Neural cell (in vitro differentiated cells): ENCODE results near the gene VPS33B. TPM values are rescaled to one million over a fixed set of nuclear protein-coding genes. Genes with fewer than 3 reads are reported as not detected.

Experiments used
- H2AFZ ChIP-seq: fragments of 200-600, 300-800 bp; sonication (generic), shearing (Covaris generic); 2 replicates; pipeline ENCODE4 v1.6.0; 2014; ENCODE audit warnings: low read depth, mild to moderate bottlenecking, antibody characterized with exemption, low read length, moderate library complexity
- H3F3A ChIP-seq: fragments of 200-600 bp; shearing (Covaris generic); 2 replicates; pipeline ENCODE4 v1.6.1; 2016; ENCODE audit warnings: mild to moderate bottlenecking, moderate library complexity, mixed read lengths, antibody characterized with exemption, low read length; ENCODE audit not compliant: insufficient read depth, poor library complexity, severe bottlenecking
- H3K27ac ChIP-seq: fragments of 200-600, 300-800 bp; sonication (generic), shearing (Covaris generic); 2 replicates; pipeline ENCODE4 v1.5.1; 2014; ENCODE audit warnings: mild to moderate bottlenecking, low read length, moderate library complexity
- H3K27me3 ChIP-seq: fragments of 300-800, 200-600 bp; sonication (generic), shearing (Covaris generic); 2 replicates; pipeline ENCODE4 v1.6.0; 2014; ENCODE audit warnings: mild to moderate bottlenecking, low read depth, low read length, moderate library complexity; ENCODE audit not compliant: insufficient read depth
- H3K36me3 ChIP-seq: fragments of 300-800, 200-600 bp; sonication (generic), shearing (Covaris generic); 2 replicates; pipeline ENCODE4 v1.5.1; 2014; ENCODE audit warnings: mild to moderate bottlenecking, antibody characterized with exemption, low read length, moderate library complexity; ENCODE audit not compliant: insufficient read depth
- H3K4me2 ChIP-seq: fragments of 300-800, 200-600 bp; sonication (generic), shearing (Covaris generic); 2 replicates; pipeline ENCODE4 v1.6.0; 2014; ENCODE audit warnings: mild to moderate bottlenecking, low read length
- H3K4me3 ChIP-seq: fragments of 300-800, 200-600 bp; sonication (generic), shearing (Covaris generic); 2 replicates; pipeline ENCODE4 v1.5.1; 2014; ENCODE audit warnings: mild to moderate bottlenecking, low read length, moderate library complexity
- H3K79me2 ChIP-seq: fragments of 200-600 bp; shearing (Covaris generic); replicated peaks from 2 replicates; pipeline ENCODE4 v1.6.0; 2014; ENCODE audit warnings: mild to moderate bottlenecking, low read length, moderate library complexity; ENCODE audit not compliant: insufficient read depth
- H3K9ac ChIP-seq: fragments of 300-800, 200-600 bp; sonication (generic), shearing (Covaris generic); 2 replicates; pipeline ENCODE4 v1.6.1; 2016; ENCODE audit warnings: mild to moderate bottlenecking, low read length, mixed read lengths
- H3K9me2 ChIP-seq: fragments of 200-600 bp; shearing (Covaris generic); 2 replicates; pipeline ENCODE4 v1.6.1; 2016; ENCODE audit warnings: mild to moderate bottlenecking, low read length, mixed read lengths; ENCODE audit not compliant: insufficient read depth
- H3K9me3 ChIP-seq: fragments of 200-600, 300-800 bp; sonication (generic), shearing (Covaris generic); 2 replicates; pipeline ENCODE4 v1.6.1; 2016; ENCODE audit warnings: mild to moderate bottlenecking, mixed run types, low read length, moderate library complexity, mixed read lengths
- H4K20me1 ChIP-seq: fragments of 200-600 bp; shearing (Covaris generic); 2 replicates; pipeline ENCODE4 v1.6.1; 2016; ENCODE audit warnings: mild to moderate bottlenecking, mixed run types; ENCODE audit not compliant: insufficient read depth
- EP300 ChIP-seq: fragments of 450-650 bp; conservative IDR thresholded peaks from 2 replicates; pipeline ENCODE4 v1.6.1; 2014; ENCODE audit warnings: antibody characterized with exemption, mild to moderate bottlenecking, moderate library complexity; ENCODE audit not compliant: poor library complexity, severe bottlenecking
- EZH2 ChIP-seq: fragments of 200-600, 300-800 bp; shearing (Covaris generic), sonication (generic); IDR thresholded peaks from 2 replicates; pipeline ENCODE4 v1.6.1; 2014; ENCODE audit warnings: antibody characterized with exemption, low read length, borderline replicate concordance, mild to moderate bottlenecking; ENCODE audit not compliant: insufficient read depth, poor library complexity, severe bottlenecking
- MXI1 ChIP-seq: fragments of 450-650 bp; conservative IDR thresholded peaks from 2 replicates; pipeline ENCODE4 v1.6.1; 2014; ENCODE audit warnings: antibody characterized with exemption, mild to moderate bottlenecking; ENCODE audit not compliant: poor library complexity, severe bottlenecking
- POLR2AphosphoS5 ChIP-seq: IDR thresholded peaks from 2 replicates; pipeline ENCODE4 v1.6.1; 2012
- RAD21 ChIP-seq: fragments of 450-650 bp; conservative IDR thresholded peaks from 2 replicates; pipeline ENCODE4 v1.6.1; 2014; ENCODE audit warnings: antibody characterized with exemption, mild to moderate bottlenecking, moderate library complexity
- SMC3 ChIP-seq: fragments of 450-650 bp; conservative IDR thresholded peaks from 2 replicates; pipeline ENCODE4 v1.6.1; 2014; ENCODE audit warnings: antibody characterized with exemption, mild to moderate bottlenecking, moderate library complexity; ENCODE audit not compliant: poor library complexity
- TAF1 ChIP-seq: IDR thresholded peaks from 2 replicates; pipeline ENCODE4 v1.6.1; 2012; ENCODE audit warnings: low read depth
- polyA plus RNA-seq: library from polyadenylated mRNA; depleted of rRNA; stranded (reverse); fragments of >200 nt; gene quantifications from 2 replicates; pipeline ENCODE4 v1.2.3, GENCODE V29; 2014
- TF ChIP-seq, protein P1 (sequence below): fragments of 450-650 bp; IDR thresholded peaks from 2 replicates; pipeline ENCODE4 v1.5.1; 2014; ENCODE audit warnings: antibody characterized with exemption, mild to moderate bottlenecking, moderate library complexity; ENCODE audit not compliant: poor library complexity, severe bottlenecking
- TF ChIP-seq, protein P2 (sequence below): IDR thresholded peaks from 2 replicates; pipeline ENCODE4 v1.6.1; 2012; ENCODE audit warnings: borderline replicate concordance

VPS33B gene
- polyA plus RNA-seq, 1 donor from 2014 or later: 54.9 TPM

DNA sequence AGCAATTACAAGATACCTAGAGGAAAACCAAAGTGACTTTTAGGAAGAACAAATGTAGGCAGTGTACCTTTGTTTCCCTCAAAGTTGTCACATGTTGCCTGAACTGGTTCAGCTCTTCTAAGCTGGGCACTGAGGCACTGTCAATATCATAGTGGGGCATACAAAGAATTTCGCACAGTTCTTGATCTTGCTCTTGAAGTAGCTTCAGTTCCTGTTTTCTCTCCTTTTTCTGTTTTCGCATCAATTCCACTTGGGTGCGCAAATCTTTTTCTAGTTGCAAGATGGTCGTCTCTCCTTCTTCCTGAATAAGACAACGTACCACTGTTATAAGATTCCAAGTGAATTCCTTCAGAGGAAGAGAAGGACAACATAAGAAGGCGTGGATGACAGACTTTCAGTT, 40.7 kb downstream of the VPS33B start:
- H3K9me3 ChIP-seq: no peaks in the 10 kb centered on the region
- H3K27ac ChIP-seq: no peak overlapping the region
- H3K9ac ChIP-seq: no peak overlapping the region
- no peaks in the 10 kb centered on the region for H3K27me3 ChIP-seq
- H3K79me2 ChIP-seq: peaks cover 16% of the 10 kb centered on the region
- no peaks in the 10 kb centered on the region for H3K9me2 ChIP-seq
- H3K4me2 ChIP-seq: no peak overlapping the region
- TF ChIP-seq EP300: no peak
- no peak overlapping the region for H2AFZ ChIP-seq
- no peak overlapping the region for H3K4me3 ChIP-seq
- H3F3A ChIP-seq: no peaks in the 10 kb centered on the region
- no peaks in the 10 kb centered on the region for H3K36me3 ChIP-seq
- H4K20me1 ChIP-seq: no peaks in the 10 kb centered on the region

DNA sequence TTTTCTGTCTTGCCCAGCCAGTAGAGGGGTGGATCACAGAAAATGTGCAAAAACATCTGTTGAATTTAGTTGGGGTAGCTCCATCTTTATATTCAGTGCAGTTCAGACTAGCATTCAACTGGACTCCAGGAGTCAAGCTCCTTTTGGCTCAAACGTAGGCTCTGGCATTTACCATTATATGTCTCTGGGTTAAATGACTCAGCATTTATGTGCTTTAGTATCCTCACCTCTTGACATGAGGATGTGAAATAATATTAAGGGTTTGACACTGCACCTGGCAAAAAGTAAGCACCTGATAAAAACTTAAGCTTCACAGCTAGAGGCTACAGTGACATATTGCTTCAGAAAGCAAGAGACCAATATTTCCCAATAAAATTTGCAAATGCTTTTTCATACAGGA, 42.8 kb downstream of the VPS33B start:
- Histone ChIP-seq H3F3A (no peaks in the 10 kb centered on the region), H3K79me2 (peaks cover under 1% of the 10 kb centered on the region), H4K20me1 (no peaks in the 10 kb centered on the region), H3K27me3 (no peaks in the 10 kb centered on the region), H2AFZ (no peak overlapping the region), H3K4me2 (no peak overlapping the region), H3K9me3 (no peaks in the 10 kb centered on the region), H3K27ac (no peak overlapping the region), H3K4me3 (no peak overlapping the region), H3K9me2 (no peaks in the 10 kb centered on the region), H3K36me3 (no peaks in the 10 kb centered on the region), H3K9ac (no peak overlapping the region)
- TF ChIP-seq EP300 (no peak), RAD21 (no peak), EZH2 (no peak), POLR2AphosphoS5 (no peak), SMC3 (no peak), MXI1 (no peak), TAF1 (no peak)
- TF ChIP-seq, protein P1, sequence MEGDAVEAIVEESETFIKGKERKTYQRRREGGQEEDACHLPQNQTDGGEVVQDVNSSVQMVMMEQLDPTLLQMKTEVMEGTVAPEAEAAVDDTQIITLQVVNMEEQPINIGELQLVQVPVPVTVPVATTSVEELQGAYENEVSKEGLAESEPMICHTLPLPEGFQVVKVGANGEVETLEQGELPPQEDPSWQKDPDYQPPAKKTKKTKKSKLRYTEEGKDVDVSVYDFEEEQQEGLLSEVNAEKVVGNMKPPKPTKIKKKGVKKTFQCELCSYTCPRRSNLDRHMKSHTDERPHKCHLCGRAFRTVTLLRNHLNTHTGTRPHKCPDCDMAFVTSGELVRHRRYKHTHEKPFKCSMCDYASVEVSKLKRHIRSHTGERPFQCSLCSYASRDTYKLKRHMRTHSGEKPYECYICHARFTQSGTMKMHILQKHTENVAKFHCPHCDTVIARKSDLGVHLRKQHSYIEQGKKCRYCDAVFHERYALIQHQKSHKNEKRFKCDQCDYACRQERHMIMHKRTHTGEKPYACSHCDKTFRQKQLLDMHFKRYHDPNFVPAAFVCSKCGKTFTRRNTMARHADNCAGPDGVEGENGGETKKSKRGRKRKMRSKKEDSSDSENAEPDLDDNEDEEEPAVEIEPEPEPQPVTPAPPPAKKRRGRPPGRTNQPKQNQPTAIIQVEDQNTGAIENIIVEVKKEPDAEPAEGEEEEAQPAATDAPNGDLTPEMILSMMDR: no peak
- TF ChIP-seq, protein P2, sequence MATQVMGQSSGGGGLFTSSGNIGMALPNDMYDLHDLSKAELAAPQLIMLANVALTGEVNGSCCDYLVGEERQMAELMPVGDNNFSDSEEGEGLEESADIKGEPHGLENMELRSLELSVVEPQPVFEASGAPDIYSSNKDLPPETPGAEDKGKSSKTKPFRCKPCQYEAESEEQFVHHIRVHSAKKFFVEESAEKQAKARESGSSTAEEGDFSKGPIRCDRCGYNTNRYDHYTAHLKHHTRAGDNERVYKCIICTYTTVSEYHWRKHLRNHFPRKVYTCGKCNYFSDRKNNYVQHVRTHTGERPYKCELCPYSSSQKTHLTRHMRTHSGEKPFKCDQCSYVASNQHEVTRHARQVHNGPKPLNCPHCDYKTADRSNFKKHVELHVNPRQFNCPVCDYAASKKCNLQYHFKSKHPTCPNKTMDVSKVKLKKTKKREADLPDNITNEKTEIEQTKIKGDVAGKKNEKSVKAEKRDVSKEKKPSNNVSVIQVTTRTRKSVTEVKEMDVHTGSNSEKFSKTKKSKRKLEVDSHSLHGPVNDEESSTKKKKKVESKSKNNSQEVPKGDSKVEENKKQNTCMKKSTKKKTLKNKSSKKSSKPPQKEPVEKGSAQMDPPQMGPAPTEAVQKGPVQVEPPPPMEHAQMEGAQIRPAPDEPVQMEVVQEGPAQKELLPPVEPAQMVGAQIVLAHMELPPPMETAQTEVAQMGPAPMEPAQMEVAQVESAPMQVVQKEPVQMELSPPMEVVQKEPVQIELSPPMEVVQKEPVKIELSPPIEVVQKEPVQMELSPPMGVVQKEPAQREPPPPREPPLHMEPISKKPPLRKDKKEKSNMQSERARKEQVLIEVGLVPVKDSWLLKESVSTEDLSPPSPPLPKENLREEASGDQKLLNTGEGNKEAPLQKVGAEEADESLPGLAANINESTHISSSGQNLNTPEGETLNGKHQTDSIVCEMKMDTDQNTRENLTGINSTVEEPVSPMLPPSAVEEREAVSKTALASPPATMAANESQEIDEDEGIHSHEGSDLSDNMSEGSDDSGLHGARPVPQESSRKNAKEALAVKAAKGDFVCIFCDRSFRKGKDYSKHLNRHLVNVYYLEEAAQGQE: no peak

DNA sequence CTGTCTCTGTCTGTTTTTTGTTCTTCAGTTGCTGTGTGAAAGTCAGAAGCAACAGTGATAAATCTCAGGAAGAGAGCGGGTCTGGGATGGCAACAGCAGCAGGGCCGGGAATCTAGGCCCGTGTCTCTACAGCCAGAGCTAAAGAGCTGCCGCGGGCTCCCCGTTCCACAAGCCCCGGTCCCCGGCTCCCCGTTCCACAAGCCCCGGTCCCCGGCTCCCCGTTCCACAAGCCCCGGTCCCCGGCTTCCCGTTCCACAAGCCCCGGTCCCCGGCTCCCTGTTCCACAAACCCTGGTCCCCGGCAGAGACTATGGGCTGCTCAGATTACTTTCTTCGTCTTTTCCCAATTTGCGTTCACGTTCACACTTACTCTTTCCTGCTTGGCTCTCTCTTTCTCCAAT, 48.2 kb downstream of the VPS33B start:
- no peak overlapping the region for H3K9ac ChIP-seq
- no peaks in the 10 kb centered on the region for H3K27me3 ChIP-seq
- H3K36me3 ChIP-seq: no peaks in the 10 kb centered on the region
- H3K4me2 ChIP-seq: no peak overlapping the region
- no peaks in the 10 kb centered on the region for H4K20me1 ChIP-seq
- H3K27ac ChIP-seq: no peak overlapping the region
- no peak overlapping the region for H3K4me3 ChIP-seq
- TF ChIP-seq, protein P2: no peak
- TF ChIP-seq TAF1 (no peak), MXI1 (no peak), RAD21 (no peak), POLR2AphosphoS5 (no peak), EP300 (no peak), SMC3 (no peak), EZH2 (no peak)
- TF ChIP-seq, protein P1: no peak
- H3K9me3 ChIP-seq: no peaks in the 10 kb centered on the region
- H2AFZ ChIP-seq: no peak overlapping the region
- no peaks in the 10 kb centered on the region for H3K9me2 ChIP-seq
- no peaks in the 10 kb centered on the region for H3K79me2 ChIP-seq
- H3F3A ChIP-seq: no peaks in the 10 kb centered on the region
